ENCODE results near the gene TRMT2A.

Gene TRMT2A

DNA sequence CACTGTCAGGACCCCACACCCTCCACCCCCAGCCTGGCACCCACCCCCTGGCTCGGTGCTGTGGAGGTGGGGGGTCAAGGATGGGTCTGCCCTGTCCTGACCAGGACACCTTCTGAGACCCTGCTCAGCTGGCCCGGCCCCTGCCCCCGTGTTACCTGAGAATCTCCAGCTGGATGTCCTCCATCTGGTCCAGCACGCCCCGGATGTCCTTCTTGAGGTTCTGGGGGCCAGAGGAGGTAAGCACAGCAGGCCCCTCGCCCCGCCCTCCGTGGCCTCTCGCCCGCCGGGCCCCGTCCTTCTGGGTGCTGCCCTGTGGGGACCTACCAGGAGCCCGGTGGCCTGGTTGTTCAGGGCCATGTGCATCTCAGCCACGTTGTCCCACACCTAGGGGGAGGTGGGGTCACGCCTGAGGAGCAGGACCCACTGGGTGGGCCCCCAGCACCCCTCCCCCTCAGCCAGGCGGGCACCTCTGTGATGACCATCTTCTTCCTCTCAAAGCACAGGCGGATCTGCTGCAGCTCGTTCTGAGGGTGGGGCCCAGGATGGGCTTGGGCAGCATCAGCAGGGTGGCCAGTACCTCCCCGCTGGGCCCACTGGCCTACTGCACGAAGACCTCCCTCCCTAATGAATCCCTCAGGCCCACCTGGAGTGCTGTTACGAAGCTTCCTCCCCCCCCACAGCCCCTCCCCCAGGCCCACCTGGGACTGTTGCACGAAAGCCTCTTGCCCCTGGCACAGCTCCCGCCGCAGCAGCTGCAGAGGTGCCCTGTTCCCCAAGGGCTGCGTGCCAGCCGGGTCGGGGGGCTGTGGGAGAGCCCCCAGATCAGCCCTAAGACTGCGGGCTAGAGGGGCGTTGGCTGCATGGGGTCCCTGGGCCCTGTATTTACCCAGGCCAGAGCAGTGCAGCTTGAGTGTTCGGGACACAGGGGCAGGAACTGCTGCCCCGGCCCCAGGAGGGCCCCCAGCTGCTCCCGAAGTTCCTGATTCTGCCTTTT, 32.5 kb upstream of the TRMT2A start:
- no peak overlapping the region for H3K27ac ChIP-seq (ENCODE audit: low read depth in 2 of 2, low read length in 2 of 2)
- no peak overlapping the region for H3K4me3 ChIP-seq (ENCODE audit: low read length in 2 of 2)
- H3K4me1 ChIP-seq (ENCODE audit: control insufficient read depth in 2 of 2, insufficient read depth in 2 of 2, low read length in 2 of 2) = no peaks in the 10 kb centered on the region
- H3K27me3 ChIP-seq (ENCODE audit: control insufficient read depth in 2 of 2, insufficient read depth in 2 of 2, low read length in 2 of 2) = peaks cover 0 to 2% of the 10 kb centered on the region in 2 donors
- no peak overlapping the region for H3K9ac ChIP-seq (ENCODE audit: low read depth in 1 of 2, low read length in 2 of 2)
- no peaks in the 10 kb centered on the region for H3K9me3 ChIP-seq (ENCODE audit: control insufficient read depth in 2 of 2, low read length in 2 of 2)
- H3K36me3 ChIP-seq (ENCODE audit: control insufficient read depth in 2 of 2, insufficient read depth in 2 of 2, low read length in 2 of 2) = no peaks in the 10 kb centered on the region

DNA sequence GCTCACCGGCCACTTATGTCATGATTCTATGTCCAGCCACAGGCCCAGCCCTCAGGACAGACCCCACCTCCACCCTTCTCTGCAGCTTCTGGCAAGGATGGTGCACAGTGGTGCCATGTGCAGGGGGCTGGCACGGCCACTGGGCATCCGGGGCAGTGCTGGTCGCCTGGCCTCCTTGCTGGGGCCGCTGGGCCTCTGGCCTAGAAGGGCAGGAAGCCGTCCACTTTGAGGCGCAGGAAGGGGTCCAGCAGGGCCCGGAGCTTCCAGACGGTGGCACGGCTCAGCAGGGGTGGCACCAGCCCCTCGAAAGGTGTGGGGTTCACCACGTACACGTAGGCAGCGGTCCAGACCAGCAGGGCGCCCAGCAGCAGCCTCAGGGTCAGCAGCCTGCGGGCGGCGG, 31.4 kb upstream of the TRMT2A start:
- no peaks in the 10 kb centered on the region for H3K9me3 ChIP-seq (ENCODE audit: control insufficient read depth in 2 of 2, low read length in 2 of 2)
- no peaks in the 10 kb centered on the region for H3K4me1 ChIP-seq (ENCODE audit: control insufficient read depth in 2 of 2, insufficient read depth in 2 of 2, low read length in 2 of 2)
- H3K4me3 ChIP-seq (ENCODE audit: low read length in 2 of 2) = no peak overlapping the region
- H3K27me3 ChIP-seq (ENCODE audit: control insufficient read depth in 2 of 2, insufficient read depth in 2 of 2, low read length in 2 of 2) = no peaks in the 10 kb centered on the region
- H3K27ac ChIP-seq (ENCODE audit: low read depth in 2 of 2, low read length in 2 of 2) = no peak overlapping the region
- no peaks in the 10 kb centered on the region for H3K36me3 ChIP-seq (ENCODE audit: control insufficient read depth in 2 of 2, insufficient read depth in 2 of 2, low read length in 2 of 2)
- no peak overlapping the region for H3K9ac ChIP-seq (ENCODE audit: low read depth in 1 of 2, low read length in 2 of 2)

DNA sequence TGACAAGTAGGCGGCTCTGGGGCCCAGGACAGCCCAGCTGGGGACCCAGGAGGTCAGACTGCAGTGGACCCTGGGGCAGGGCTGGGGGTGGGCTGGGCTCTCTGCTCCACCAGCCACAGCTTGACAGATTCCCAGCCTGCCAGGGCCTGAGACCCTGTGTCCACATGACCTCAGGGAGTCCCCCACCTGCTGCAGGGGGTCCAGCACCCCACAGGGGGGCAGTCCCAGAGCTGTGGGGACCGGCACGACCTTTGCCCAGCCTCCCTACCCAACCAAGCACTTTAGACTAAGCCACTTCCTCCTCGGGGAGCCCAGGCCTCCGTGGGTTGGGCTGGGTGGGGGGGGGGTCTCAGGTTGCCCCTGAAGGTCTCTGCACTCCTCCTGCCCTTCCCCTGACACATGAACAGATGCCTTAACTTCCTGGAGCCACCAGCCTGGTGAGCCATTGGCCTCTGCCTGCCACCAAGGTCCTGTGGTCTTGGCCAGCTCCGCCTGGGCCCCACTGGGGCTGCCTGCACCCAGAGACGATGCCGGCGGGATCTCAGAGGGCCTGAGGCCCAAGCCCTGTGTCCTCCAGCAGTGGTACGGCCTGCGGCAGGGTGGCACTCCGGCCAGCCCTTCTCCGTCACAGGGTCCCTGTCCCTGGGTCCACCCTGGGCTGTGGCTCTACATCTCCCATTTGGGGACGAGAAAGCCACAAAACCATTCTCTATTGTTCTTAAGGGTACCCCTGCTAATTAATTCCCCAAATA, 30.4 kb upstream of the TRMT2A start:
- H3K27me3 ChIP-seq (ENCODE audit: control insufficient read depth in 2 of 2, insufficient read depth in 2 of 2, low read length in 2 of 2) = no peaks in the 10 kb centered on the region
- no peaks in the 10 kb centered on the region for H3K9me3 ChIP-seq (ENCODE audit: control insufficient read depth in 2 of 2, low read length in 2 of 2)
- no peak overlapping the region for H3K27ac ChIP-seq (ENCODE audit: low read depth in 2 of 2, low read length in 2 of 2)

DNA sequence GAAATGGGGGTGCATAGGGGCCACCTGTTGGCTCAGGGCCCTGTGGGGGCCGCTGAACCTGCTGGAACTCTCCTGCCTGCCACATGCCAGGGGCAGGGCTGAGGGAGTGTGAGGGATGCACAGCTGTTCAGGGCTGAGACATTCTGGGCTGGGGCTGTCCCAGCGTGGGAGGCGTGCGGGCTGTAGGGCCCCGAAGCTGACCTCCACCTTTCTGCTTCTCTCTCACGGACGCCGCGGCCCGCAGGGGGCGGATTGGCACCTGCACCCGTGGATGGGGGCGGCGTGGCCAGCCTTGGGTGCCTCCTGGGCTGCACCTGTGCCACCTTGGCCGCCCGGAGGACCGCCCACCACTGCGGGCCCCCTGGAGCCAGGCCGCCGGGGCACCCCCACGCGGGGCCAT, 29.8 kb upstream of the TRMT2A start:
- H3K9ac ChIP-seq (ENCODE audit: low read depth in 1 of 2, low read length in 2 of 2) = no peak overlapping the region
- no peak overlapping the region for H3K27ac ChIP-seq (ENCODE audit: low read depth in 2 of 2, low read length in 2 of 2)
- H3K4me3 ChIP-seq (ENCODE audit: low read length in 2 of 2) = no peak overlapping the region
- no peaks in the 10 kb centered on the region for H3K27me3 ChIP-seq (ENCODE audit: control insufficient read depth in 2 of 2, insufficient read depth in 2 of 2, low read length in 2 of 2)
- no peaks in the 10 kb centered on the region for H3K36me3 ChIP-seq (ENCODE audit: control insufficient read depth in 2 of 2, insufficient read depth in 2 of 2, low read length in 2 of 2)
- H3K9me3 ChIP-seq (ENCODE audit: control insufficient read depth in 2 of 2, low read length in 2 of 2) = no peaks in the 10 kb centered on the region
- no peaks in the 10 kb centered on the region for H3K4me1 ChIP-seq (ENCODE audit: control insufficient read depth in 2 of 2, insufficient read depth in 2 of 2, low read length in 2 of 2)

More for the DNA sequence above, 30.4 kb upstream of the TRMT2A start:
- Histone ChIP-seq H3K9ac (ENCODE audit: low read depth in 1 of 2, low read length in 2 of 2) (no peak overlapping the region), H3K36me3 (ENCODE audit: control insufficient read depth in 2 of 2, insufficient read depth in 2 of 2, low read length in 2 of 2) (no peaks in the 10 kb centered on the region), H3K4me1 (ENCODE audit: control insufficient read depth in 2 of 2, insufficient read depth in 2 of 2, low read length in 2 of 2) (no peaks in the 10 kb centered on the region), H3K4me3 (ENCODE audit: low read length in 2 of 2) (no peak overlapping the region)

DNA sequence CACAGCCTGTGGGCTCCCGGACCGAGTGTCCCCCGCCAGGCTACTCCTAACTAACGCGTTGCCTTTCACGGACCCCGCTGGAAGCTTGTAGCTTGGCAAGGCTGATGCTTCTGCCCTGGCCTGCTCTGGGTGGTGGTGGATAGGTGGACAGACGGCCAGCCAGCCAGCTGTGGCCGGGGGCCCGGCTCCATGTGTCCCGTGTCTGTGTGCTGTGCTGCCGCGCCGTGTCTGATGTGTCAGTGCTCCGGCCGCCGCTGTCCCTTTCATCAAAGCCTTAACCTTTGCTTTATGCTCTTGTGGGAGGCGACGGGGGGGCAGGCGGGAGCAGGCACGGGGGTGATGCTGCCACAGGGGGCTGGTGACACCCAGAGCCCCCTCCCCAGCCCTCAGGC, 28.8 kb upstream of the TRMT2A start:
- H3K9me3 ChIP-seq (ENCODE audit: control insufficient read depth in 2 of 2, low read length in 2 of 2) = no peaks in the 10 kb centered on the region
- H3K4me1 ChIP-seq (ENCODE audit: control insufficient read depth in 2 of 2, insufficient read depth in 2 of 2, low read length in 2 of 2) = no peaks in the 10 kb centered on the region
- no peaks in the 10 kb centered on the region for H3K36me3 ChIP-seq (ENCODE audit: control insufficient read depth in 2 of 2, insufficient read depth in 2 of 2, low read length in 2 of 2)
- H3K4me3 ChIP-seq (ENCODE audit: low read length in 2 of 2) = no peak overlapping the region
- H3K27me3 ChIP-seq (ENCODE audit: control insufficient read depth in 2 of 2, insufficient read depth in 2 of 2, low read length in 2 of 2) = no peaks in the 10 kb centered on the region
- H3K27ac ChIP-seq (ENCODE audit: low read depth in 2 of 2, low read length in 2 of 2) = no peak overlapping the region
- no peak overlapping the region for H3K9ac ChIP-seq (ENCODE audit: low read depth in 1 of 2, low read length in 2 of 2)

DNA sequence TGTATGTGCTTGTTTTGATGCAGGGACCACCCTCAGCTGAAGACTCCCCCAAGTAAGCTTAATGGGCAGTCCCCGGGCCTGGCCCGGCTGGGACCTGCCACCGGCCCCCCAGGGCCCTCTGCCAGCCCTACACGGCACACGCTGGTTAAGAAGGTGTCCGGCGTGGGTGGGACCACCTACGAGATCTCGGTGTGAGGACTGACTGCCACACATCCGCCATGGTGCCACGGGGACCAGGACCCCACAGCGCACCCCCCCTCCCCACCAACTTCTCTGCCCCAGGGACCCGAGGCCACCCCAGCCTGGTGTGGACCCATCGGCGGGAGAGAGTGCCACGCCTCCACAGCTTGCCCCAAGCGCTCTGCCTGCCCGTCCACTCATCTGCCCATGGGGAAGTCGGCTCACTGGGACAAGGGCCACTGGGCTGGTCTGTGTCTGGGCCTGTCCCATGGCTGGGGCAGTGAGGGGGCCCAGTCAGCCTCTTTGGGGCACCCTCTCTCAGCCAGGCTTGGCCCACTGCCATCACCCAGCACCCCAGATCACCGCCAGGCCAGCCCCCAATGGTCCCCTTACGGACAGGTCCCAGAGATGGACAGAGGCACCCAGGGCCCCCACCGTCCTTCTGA, 28.3 kb upstream of the TRMT2A start:
- Histone ChIP-seq H3K27me3 (ENCODE audit: control insufficient read depth in 2 of 2, insufficient read depth in 2 of 2, low read length in 2 of 2) (no peaks in the 10 kb centered on the region), H3K27ac (ENCODE audit: low read depth in 2 of 2, low read length in 2 of 2) (no peak overlapping the region), H3K9ac (ENCODE audit: low read depth in 1 of 2, low read length in 2 of 2) (no peak overlapping the region), H3K9me3 (ENCODE audit: control insufficient read depth in 2 of 2, low read length in 2 of 2) (no peaks in the 10 kb centered on the region), H3K4me3 (ENCODE audit: low read length in 2 of 2) (no peak overlapping the region), H3K36me3 (ENCODE audit: control insufficient read depth in 2 of 2, insufficient read depth in 2 of 2, low read length in 2 of 2) (no peaks in the 10 kb centered on the region), H3K4me1 (ENCODE audit: control insufficient read depth in 2 of 2, insufficient read depth in 2 of 2, low read length in 2 of 2) (no peaks in the 10 kb centered on the region)

DNA sequence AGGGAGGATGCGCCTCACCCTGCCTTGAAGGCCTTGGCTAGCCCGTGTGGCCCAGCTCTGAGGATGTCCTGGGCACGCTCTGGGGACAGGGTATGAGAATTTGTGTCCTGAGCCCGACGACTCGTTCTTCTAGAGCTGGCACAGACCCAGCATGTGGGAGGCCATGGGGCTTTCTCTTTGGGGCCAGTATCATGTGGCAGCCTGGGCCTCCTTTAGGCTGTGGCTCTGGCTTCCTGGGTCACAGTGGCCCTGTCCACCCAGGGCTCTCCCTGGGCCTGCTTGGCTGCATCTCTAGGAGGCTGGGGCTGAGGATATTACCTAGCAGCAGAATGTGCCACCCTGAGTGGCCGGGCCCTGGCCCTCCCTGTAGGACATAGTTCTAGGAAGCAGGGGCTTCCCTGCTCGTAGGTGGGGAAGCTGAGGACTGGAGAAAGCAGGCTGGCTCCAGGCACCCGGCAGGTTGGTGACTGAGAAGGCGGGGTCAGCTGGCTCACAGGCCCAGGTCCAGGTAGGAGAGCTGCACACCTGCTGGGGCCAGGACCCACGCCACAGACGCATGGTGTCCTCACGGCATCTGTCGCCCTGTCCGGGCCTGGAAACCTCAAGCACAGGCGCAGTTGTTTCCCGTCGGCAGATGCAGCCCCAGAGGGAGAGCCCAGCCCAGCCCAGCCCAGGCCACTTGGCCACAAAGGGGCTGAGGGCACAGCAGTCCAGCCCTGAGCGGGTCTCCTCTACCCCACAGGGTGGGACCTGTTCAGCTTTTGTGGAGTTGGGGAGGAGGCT, 27.0 kb upstream of the TRMT2A start:
- Histone ChIP-seq H3K9ac (ENCODE audit: low read depth in 1 of 2, low read length in 2 of 2) (no peak overlapping the region), H3K27ac (ENCODE audit: low read depth in 2 of 2, low read length in 2 of 2) (no peak overlapping the region), H3K4me1 (ENCODE audit: control insufficient read depth in 2 of 2, insufficient read depth in 2 of 2, low read length in 2 of 2) (no peaks in the 10 kb centered on the region), H3K4me3 (ENCODE audit: low read length in 2 of 2) (no peak overlapping the region), H3K27me3 (ENCODE audit: control insufficient read depth in 2 of 2, insufficient read depth in 2 of 2, low read length in 2 of 2) (no peaks in the 10 kb centered on the region), H3K36me3 (ENCODE audit: control insufficient read depth in 2 of 2, insufficient read depth in 2 of 2, low read length in 2 of 2) (peaks cover 0 to 7% of the 10 kb centered on the region in 2 donors), H3K9me3 (ENCODE audit: control insufficient read depth in 2 of 2, low read length in 2 of 2) (no peaks in the 10 kb centered on the region)

DNA sequence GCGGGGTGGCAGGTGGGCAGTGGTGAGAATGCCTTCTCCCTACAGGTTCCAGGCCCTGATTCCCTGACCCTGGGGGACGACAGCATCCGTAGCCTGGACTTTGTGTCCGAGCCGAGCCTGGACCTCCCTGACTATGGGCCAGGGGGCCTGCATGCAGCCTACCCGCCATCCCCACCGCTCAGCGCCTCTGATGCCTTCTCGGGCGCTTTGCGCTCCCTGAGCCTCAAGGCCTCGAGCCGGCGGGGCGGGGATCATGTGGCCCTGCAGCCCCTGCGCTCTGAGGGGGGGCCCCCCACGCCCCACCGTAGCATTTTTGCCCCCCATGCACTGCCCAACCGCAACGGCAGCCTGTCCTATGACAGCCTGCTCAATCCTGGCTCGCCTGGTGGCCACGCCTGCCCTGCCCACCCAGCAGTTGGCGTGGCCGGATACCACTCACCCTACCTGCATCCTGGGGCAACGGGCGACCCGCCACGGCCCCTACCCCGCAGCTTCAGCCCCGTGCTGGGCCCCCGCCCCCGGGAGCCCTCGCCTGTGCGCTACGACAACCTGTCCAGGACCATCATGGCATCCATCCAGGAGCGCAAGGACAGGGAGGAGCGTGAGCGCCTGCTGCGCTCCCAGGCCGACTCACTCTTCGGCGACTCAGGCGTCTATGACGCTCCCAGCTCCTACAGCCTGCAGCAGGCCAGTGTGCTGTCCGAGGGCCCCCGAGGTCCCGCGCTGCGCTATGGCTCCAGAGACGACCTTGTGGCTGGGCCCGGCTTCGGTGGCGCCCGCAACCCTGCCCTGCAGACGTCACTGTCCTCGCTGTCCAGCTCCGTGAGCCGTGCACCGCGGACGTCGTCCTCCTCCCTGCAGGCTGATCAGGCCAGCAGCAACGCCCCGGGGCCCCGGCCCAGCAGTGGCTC, 25.9 kb upstream of the TRMT2A start:
- Histone ChIP-seq H3K27me3 (ENCODE audit: control insufficient read depth in 2 of 2, insufficient read depth in 2 of 2, low read length in 2 of 2) (no peaks in the 10 kb centered on the region), H3K27ac (ENCODE audit: low read depth in 2 of 2, low read length in 2 of 2) (no peak overlapping the region), H3K4me3 (ENCODE audit: low read length in 2 of 2) (no peak overlapping the region), H3K4me1 (ENCODE audit: control insufficient read depth in 2 of 2, insufficient read depth in 2 of 2, low read length in 2 of 2) (no peaks in the 10 kb centered on the region), H3K36me3 (ENCODE audit: control insufficient read depth in 2 of 2, insufficient read depth in 2 of 2, low read length in 2 of 2) (peaks cover 0 to 7% of the 10 kb centered on the region in 2 donors), H3K9me3 (ENCODE audit: control insufficient read depth in 2 of 2, low read length in 2 of 2) (no peaks in the 10 kb centered on the region), H3K9ac (ENCODE audit: low read depth in 1 of 2, low read length in 2 of 2) (no peak overlapping the region)

All from mucosa of rectum (tissue), 2 donors.